CD14-positive monocyte (primary cell): Measurements from ENCODE around the gene TMEM117. TPM values are rescaled to one million over a fixed set of nuclear protein-coding genes. Genes with fewer than 3 reads are reported as not detected.

Experiments
- DNase-seq, 3 donors: peaks; one replicate each; pipeline ENCODE4 v3.0.0-alpha.2; 2011 to 2022
- H2AFZ ChIP-seq: 2 replicates; pipeline ENCODE4 v1.6.0; 2012; ENCODE audit warnings: mild to moderate bottlenecking, low read depth, low read length, inconsistent platforms; ENCODE audit not compliant: insufficient read depth, poor library complexity, severe bottlenecking
- H3K27ac ChIP-seq, 2 donors: 1 replicate in 1 of 2; 2 replicates in 1 of 2; pipeline ENCODE4 v1.5.1; 2012 to 2013; ENCODE audit warnings: low read length in 2 of 2, control low read depth in 1 of 2, inconsistent platforms in 1 of 2, low read depth in 1 of 2, mild to moderate bottlenecking in 1 of 2
- H3K27me3 ChIP-seq, 2 donors: one replicate each; pipeline versions ENCODE4 v1.6.0 to v1.6.1; 2011 to 2013; ENCODE audit warnings: low read length in 2 of 2; ENCODE audit not compliant: control insufficient read depth in 2 of 2, insufficient read depth in 2 of 2
- H3K36me3 ChIP-seq, 2 donors: replicated peaks in 1 of 2; 1 replicate in 1 of 2; 2 replicates in 1 of 2; pipeline versions ENCODE4 v1.5.1 to v1.6.1; 2012 to 2013; ENCODE audit warnings: low read length in 2 of 2, control low read depth in 1 of 2, inconsistent platforms in 1 of 2, mild to moderate bottlenecking in 1 of 2; ENCODE audit not compliant: insufficient read depth in 2 of 2, control insufficient read depth in 1 of 2
- H3K4me1 ChIP-seq, 2 donors: 1 replicate in 1 of 2; 2 replicates in 1 of 2; pipeline versions ENCODE4 v1.5.1 to v1.6.1; 2012 to 2013; ENCODE audit warnings: low read length in 2 of 2, control low read depth in 1 of 2, inconsistent platforms in 1 of 2, mild to moderate bottlenecking in 1 of 2, moderate library complexity in 1 of 2; ENCODE audit not compliant: insufficient read depth in 2 of 2, control insufficient read depth in 1 of 2
- H3K4me2 ChIP-seq: replicated peaks from 2 replicates; pipeline ENCODE3; 2012; ENCODE audit warnings: low read length, moderate library complexity, mild to moderate bottlenecking; ENCODE audit not compliant: poor library complexity, severe bottlenecking; ENCODE audit errors: extremely low read depth
- H3K4me3 ChIP-seq, 3 experiments: fragments of 200-600 bp in 1 of 3; sonication (generic) in 1 of 3; replicated peaks in 1 of 3; 1 replicate in 2 of 3; 2 replicates in 1 of 3; pipeline ENCODE4 v1.5.1; 2011 to 2013; ENCODE audit warnings: low read length in 3 of 3, mild to moderate bottlenecking in 3 of 3, control low read depth in 2 of 3, low read depth in 2 of 3, inconsistent platforms in 1 of 3, moderate library complexity in 1 of 3
- H3K79me2 ChIP-seq: 2 replicates; pipeline ENCODE4 v1.6.0; 2012; ENCODE audit warnings: mild to moderate bottlenecking, control low read depth, inconsistent platforms, low read length, moderate library complexity; ENCODE audit not compliant: insufficient read depth
- H3K9ac ChIP-seq: 2 replicates; pipeline ENCODE4 v1.6.0; 2017; ENCODE audit warnings: low read length, mild to moderate bottlenecking; ENCODE audit not compliant: insufficient read depth, poor library complexity, severe bottlenecking
- H3K9me3 ChIP-seq, 2 donors: replicated peaks in 1 of 2; 1 replicate in 1 of 2; 2 replicates in 1 of 2; pipeline versions ENCODE4 v1.5.1 to v1.6.1; 2012 to 2013; ENCODE audit warnings: low read length in 2 of 2, control low read depth in 1 of 2; ENCODE audit not compliant: control insufficient read depth in 1 of 2, insufficient read depth in 1 of 2
- H4K20me1 ChIP-seq: 2 replicates; pipeline ENCODE4 v1.6.0; 2012; ENCODE audit warnings: mild to moderate bottlenecking, low read length, control low read depth, moderate library complexity; ENCODE audit not compliant: insufficient read depth
- H3K27ac Mint-ChIP-seq, 7 donors: one replicate each; pipeline ENCODE4 v1.8.0; 2020; ENCODE audit warnings: mild to moderate bottlenecking in 7 of 7, mixed read lengths in 7 of 7, moderate library complexity in 6 of 7, inconsistent platforms in 2 of 7
- H3K27me3 Mint-ChIP-seq, 3 donors: one replicate each; pipeline ENCODE4 v1.8.0; 2021 to 2022; ENCODE audit warnings: low read depth in 3 of 3, mild to moderate bottlenecking in 3 of 3, mixed read lengths in 3 of 3, moderate library complexity in 3 of 3, inconsistent platforms in 1 of 3
- H3K36me3 Mint-ChIP-seq, 2 donors: one replicate each; pipeline ENCODE4 v1.8.0; 2020; ENCODE audit warnings: mixed read lengths in 2 of 2, inconsistent platforms in 1 of 2, mild to moderate bottlenecking in 1 of 2
- H3K4me1 Mint-ChIP-seq: one replicate; pipeline ENCODE4 v1.8.0; 2020; ENCODE audit warnings: mild to moderate bottlenecking, mixed read lengths
- H3K4me3 Mint-ChIP-seq, 2 donors: one replicate each; pipeline ENCODE4 v1.8.0; 2020; ENCODE audit warnings: mild to moderate bottlenecking in 2 of 2, mixed read lengths in 2 of 2, moderate library complexity in 1 of 2
- H3K9me3 Mint-ChIP-seq, 7 donors: one replicate each; pipeline ENCODE4 v1.8.0; 2020 to 2022; ENCODE audit warnings: mixed read lengths in 7 of 7, mild to moderate bottlenecking in 6 of 7, moderate library complexity in 6 of 7, inconsistent platforms in 2 of 7
- WGBS: methylation state at CpG from one replicate; pipeline ENCODE4 v1.1.5; 2013; ENCODE audit warnings: missing lambda C conversion rate; ENCODE audit not compliant: insufficient coverage; 5-methylcytosine and 5-hydroxymethylcytosine counted together
- intact Hi-C, 2 donors: fragments of 100-400 bp; cut with micrococcal nuclease; formaldehyde crosslinking; loops; one replicate each; pipeline versions ENCODE4 v1.15.0 to v1.15.1; 2023
- polyA plus RNA-seq, 3 donors: library from polyadenylated mRNA; depleted of rRNA in 1 of 3; unstranded in 2 of 3; stranded (reverse) in 1 of 3; fragments of 300-500 nt in 2 of 3; fragments of >200 nt in 1 of 3; fragmentation: Illumina TruSeq in 2 of 3; gene quantifications; 1 replicate in 2 of 3; 2 replicates in 1 of 3; pipeline ENCODE4 v1.2.3, GENCODE V29; 2012 to 2021
- TF ChIP-seq, protein P1 (sequence below): fragments of 200-600 bp; IDR thresholded peaks from one replicate; pipeline ENCODE4 v1.8.0; 2022; ENCODE audit warnings: antibody characterized with exemption, mild to moderate bottlenecking

The TMEM117 gene
- polyA plus RNA-seq, 3 donors: 0.11 to 0.42 TPM; not detected in 1

DNA sequence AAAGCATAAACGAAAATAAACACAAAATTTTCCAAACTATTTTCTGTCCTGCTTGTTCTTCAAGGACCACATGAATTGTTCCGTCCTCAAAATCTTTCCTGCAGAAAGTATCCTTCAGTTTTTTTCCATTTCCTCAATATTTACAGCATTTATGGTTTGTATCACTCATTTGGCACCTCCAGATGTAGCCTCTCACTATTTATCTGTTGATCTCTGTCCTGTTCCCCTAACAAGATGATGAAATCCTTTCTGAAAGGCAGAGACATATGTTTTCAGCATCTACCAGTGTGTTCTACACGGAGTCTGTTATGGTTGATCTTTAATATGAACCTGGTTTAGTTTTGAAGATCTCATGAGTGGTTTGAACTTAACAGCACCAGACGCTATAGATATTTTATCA lies 550.1 kb downstream of the TMEM117 start:
- DNase-seq: no peak
- TF ChIP-seq, protein P1, sequence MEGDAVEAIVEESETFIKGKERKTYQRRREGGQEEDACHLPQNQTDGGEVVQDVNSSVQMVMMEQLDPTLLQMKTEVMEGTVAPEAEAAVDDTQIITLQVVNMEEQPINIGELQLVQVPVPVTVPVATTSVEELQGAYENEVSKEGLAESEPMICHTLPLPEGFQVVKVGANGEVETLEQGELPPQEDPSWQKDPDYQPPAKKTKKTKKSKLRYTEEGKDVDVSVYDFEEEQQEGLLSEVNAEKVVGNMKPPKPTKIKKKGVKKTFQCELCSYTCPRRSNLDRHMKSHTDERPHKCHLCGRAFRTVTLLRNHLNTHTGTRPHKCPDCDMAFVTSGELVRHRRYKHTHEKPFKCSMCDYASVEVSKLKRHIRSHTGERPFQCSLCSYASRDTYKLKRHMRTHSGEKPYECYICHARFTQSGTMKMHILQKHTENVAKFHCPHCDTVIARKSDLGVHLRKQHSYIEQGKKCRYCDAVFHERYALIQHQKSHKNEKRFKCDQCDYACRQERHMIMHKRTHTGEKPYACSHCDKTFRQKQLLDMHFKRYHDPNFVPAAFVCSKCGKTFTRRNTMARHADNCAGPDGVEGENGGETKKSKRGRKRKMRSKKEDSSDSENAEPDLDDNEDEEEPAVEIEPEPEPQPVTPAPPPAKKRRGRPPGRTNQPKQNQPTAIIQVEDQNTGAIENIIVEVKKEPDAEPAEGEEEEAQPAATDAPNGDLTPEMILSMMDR: no peak
- Histone ChIP-seq H3K27ac (no peak overlapping the region), H4K20me1 (no peaks in the 10 kb centered on the region), H3K27me3 (no peaks in the 10 kb centered on the region), H3K9ac (no peak overlapping the region), H3K36me3 (no peaks in the 10 kb centered on the region), H3K4me3 (no peak overlapping the region), H3K4me1 (no peaks in the 10 kb centered on the region), H2AFZ (no peak overlapping the region), H3K9me3 (no peaks in the 10 kb centered on the region), H3K79me2 (no peaks in the 10 kb centered on the region), H3K4me2 (no peak overlapping the region)
- no peaks in the 10 kb centered on the region for H3K4me1 Mint-ChIP-seq
- 64% methylated on average over 2 of the region's 4 CpGs for WGBS
- H3K27me3 Mint-ChIP-seq: no peaks in the 10 kb centered on the region
- H3K27ac Mint-ChIP-seq: no peak overlapping the region
- H3K4me3 Mint-ChIP-seq: no peak overlapping the region
- intact Hi-C loops: no loop called here
- H3K36me3 Mint-ChIP-seq: no peaks in the 10 kb centered on the region
- peaks cover 0 to 2% (median 0%) of the 10 kb centered on the region in 7 donors for H3K9me3 Mint-ChIP-seq

DNA sequence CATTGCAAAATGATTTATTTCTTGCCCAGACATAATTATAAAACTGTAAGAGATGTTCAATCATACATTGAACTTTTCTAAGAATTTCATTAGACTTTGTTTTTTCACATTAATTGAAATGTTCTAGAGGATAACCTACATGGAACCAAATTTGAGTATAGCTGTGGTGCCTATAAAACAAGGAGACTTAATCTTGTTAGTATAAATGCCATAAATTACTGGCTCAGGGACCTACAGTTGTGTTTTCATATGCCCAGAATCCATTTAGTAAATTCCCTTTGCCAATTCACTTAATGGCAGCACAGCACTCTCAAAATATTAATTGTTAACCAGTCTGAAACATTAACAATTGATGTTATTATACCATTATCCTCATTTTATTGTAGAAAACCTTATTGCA lies 551.7 kb downstream of the TMEM117 start:
- Mint-ChIP-seq H3K4me3 (no peak overlapping the region), H3K36me3 (no peaks in the 10 kb centered on the region), H3K4me1 (no peaks in the 10 kb centered on the region), H3K9me3 (peaks cover 0 to 4% (median 1%) of the 10 kb centered on the region in 7 donors), H3K27ac (no peak overlapping the region), H3K27me3 (no peaks in the 10 kb centered on the region)
- H3K36me3 ChIP-seq: no peaks in the 10 kb centered on the region
- H3K4me3 ChIP-seq: no peak overlapping the region
- no peak overlapping the region for H3K27ac ChIP-seq
- no peaks in the 10 kb centered on the region for H3K9me3 ChIP-seq
- H3K27me3 ChIP-seq: no peaks in the 10 kb centered on the region
- TF ChIP-seq, protein P1: no peak
- no peak overlapping the region for H2AFZ ChIP-seq
- no peak overlapping the region for H3K4me2 ChIP-seq
- no peak overlapping the region for H3K9ac ChIP-seq
- H3K79me2 ChIP-seq: no peaks in the 10 kb centered on the region
- intact Hi-C loops: no loop called here
- no peaks in the 10 kb centered on the region for H4K20me1 ChIP-seq
- no peaks in the 10 kb centered on the region for H3K4me1 ChIP-seq
- no peak for DNase-seq
